Heart left ventricle (tissue), 16 donors: ENCODE measurements around the gene POFUT2. TPM values are rescaled to one million over a fixed set of nuclear protein-coding genes. Genes with fewer than 3 reads are reported as not detected.
A peak's percentile ranks its signal among the peaks of the same experiment; 100 is the strongest.

Experiments used
- ATAC-seq, 4 donors: fragments of 200-7000 bp; cut with Tn5 transposase; one replicate each; pipeline ENCODE4 v1.9.1; 2020 to 2022; ENCODE audit warnings: moderate library complexity in 4 of 4, mild to moderate bottlenecking in 3 of 4, moderate number of reproducible peaks in 1 of 4
- DNase-seq, 5 donors: peaks; one replicate each; pipeline ENCODE4 v3.0.0-alpha.2; 2020
- H3K27ac ChIP-seq, 12 donors: fragments of 200-600 bp; sonication (generic) in 4 of 12; one replicate each; pipeline versions ENCODE4 v1.5.0 to v1.8.0; 2016 to 2022; ENCODE audit warnings: mild to moderate bottlenecking in 2 of 12
- H3K27me3 ChIP-seq, 9 donors: fragments of 200-600 bp; sonication (generic) in 2 of 9; one replicate each; pipeline versions ENCODE4 v1.5.1 to v1.8.0; 2016 to 2022; ENCODE audit warnings: mild to moderate bottlenecking in 3 of 9
- H3K36me3 ChIP-seq, 9 donors: fragments of 200-600 bp; sonication (generic) in 2 of 9; one replicate each; pipeline versions ENCODE4 v1.5.0 to v1.8.0; 2018 to 2022; ENCODE audit warnings: mild to moderate bottlenecking in 2 of 9
- H3K4me1 ChIP-seq, 12 donors: fragments of 200-600 bp; sonication (generic) in 4 of 12; one replicate each; pipeline versions ENCODE4 v1.5.0 to v1.8.0; 2016 to 2022; ENCODE audit warnings: mild to moderate bottlenecking in 3 of 12
- H3K4me3 ChIP-seq, 12 donors: fragments of 200-600 bp; sonication (generic) in 4 of 12; one replicate each; pipeline versions ENCODE4 v1.5.0 to v1.8.0; 2017 to 2022; ENCODE audit warnings: mild to moderate bottlenecking in 9 of 12, moderate library complexity in 4 of 12
- H3K9me3 ChIP-seq, 12 donors: fragments of 200-600 bp; sonication (generic) in 4 of 12; one replicate each; pipeline versions ENCODE4 v1.5.0 to v1.8.0; 2016 to 2022; ENCODE audit warnings: mild to moderate bottlenecking in 1 of 12
- CTCF ChIP-seq, 12 donors: fragments of 200-600 bp; sonication (generic) in 4 of 12; IDR thresholded peaks; one replicate each; pipeline versions ENCODE4 v1.5.0 to v1.8.0; 2018 to 2022; ENCODE audit warnings: antibody characterized with exemption in 12 of 12, mild to moderate bottlenecking in 5 of 12
- POLR2A ChIP-seq, 2 donors: fragments of 450-650 bp; IDR thresholded peaks; one replicate each; pipeline ENCODE4 v1.6.1; 2017; ENCODE audit warnings: antibody characterized with exemption in 2 of 2, mild to moderate bottlenecking in 2 of 2, moderate library complexity in 2 of 2
- WGBS, 4 donors: extraction: QIAGEN DNeasy Blood & Tissue Kit in 2 of 4; methylation state at CpG; one replicate each; pipeline versions ENCODE4 v1.1.5 to v1.1.7; 2013 to 2018; 5-methylcytosine and 5-hydroxymethylcytosine counted together
- intact Hi-C, 10 donors: fragments of 100-400 bp; cut with DNase I; formaldehyde crosslinking; loops; one replicate each; pipeline versions ENCODE4 v1.11.1 to v1.14.2; 2022
- polyA plus RNA-seq, 2 donors: library from polyadenylated mRNA; stranded (reverse); fragments of 200-250 nt; gene quantifications; one replicate each; pipeline ENCODE4 v1.2.3, GENCODE V29; 2013
- total RNA-seq, 9 donors: library from RNA; depleted of rRNA in 2 of 9; stranded (reverse); fragments of >200 nt in 2 of 9; fragmentation: NEBNext Ultra II Directional in 3 of 9; extraction: Animal tissue kit (Norgen Biotek cat#: 25700) in 3 of 9; gene quantifications; one replicate each; pipeline versions ENCODE4 v1.1.0 to v1.2.4, GENCODE V29; 2016 to 2023
- donor health status: ischemic (EF 13 %, LVEDD 7.1; RV severe dilation, severe dysfunction).
- donor health status: healthy with polysubstance abuse.
- donor health status: DM: no; HTN: yes; CAD: no.
- donor health status: DM: no; HTN: no; CAD: no.
- donor health status: ischemic (EF 25% LVEDD 6.9; RV normal size, moderate dysfunction).
- donor health status: ischemic (EF 25% LVEDD 5.7; RV mildly dilated, moderate dysfunction).
- donor health status: healthy.
- donor health status: DM: yes; HTN: yes; CAD: no.
- donor health status: ischemic (EF 35%, LVEDD 5.7; RV mildly dilated, moderate dysfunction).
- donor health status: nonischemic (EF 11% LVEDD 7.7; RV severe dilation, severe dysfunction).
- donor health status: DM: yes; HTN: yes; CAD: no.
- donor health status: PGD.
- donor health status: ischemic (EF 29% LVEDD 5.4; RV normal size, mild dysfunction).
- donor health status: nonischemic (EF 23%, LVEDD 6.1; RV moderate dilation, normal function).

The POFUT2 gene
- total and polyA plus RNA-seq, 11 donors = 10.8 to 25.8 (median 18.5) TPM

- DNase-seq (no peak), ATAC-seq (no peak)
- TF ChIP-seq CTCF (IDR thresholded peaks at IDR 0.05) = peak in 2 of 12 donors; percentile 15 to 28
- no peak for TF ChIP-seq POLR2A (IDR thresholded peaks at IDR 0.05)
- H3K36me3 ChIP-seq = peaks cover 0 to 13% (median 10%) of the 10 kb centered on the region in 9 donors
- H3K27ac ChIP-seq = peak overlapping the region in 1 of 12 donors; percentile 98
- H3K27me3 ChIP-seq = no peaks in the 10 kb centered on the region
- no peak overlapping the region for H3K4me3 ChIP-seq
- no peaks in the 10 kb centered on the region for H3K9me3 ChIP-seq
- peaks cover 7 to 57% (median 44%) of the 10 kb centered on the region in 12 donors for H3K4me1 ChIP-seq
- 91 to 93% (median 92%) methylated on average over 19 of the region's 19 CpGs for WGBS, 4 donors
- intact Hi-C loops = loop anchor here in 7 of 10 donors (5.0 to 10.0 kb wide), 9 partner anchors 97 to 535 kb away; partner anchors contain the start of genes SLC19A1 (in 1 of the 7) and SLX9 (in 1 of the 7)
These were observed 2.2 kb upstream of the POFUT2 start for GRCh38 chr21:45289655-45290515.

GRCh38 chr21:45289134-45289533 lies 1.4 kb upstream of the POFUT2 start:
- no peak for TF ChIP-seq POLR2A (IDR thresholded peaks at IDR 0.05)
- ATAC-seq (no peak), DNase-seq (no peak)
- H3K9me3 ChIP-seq = no peaks in the 10 kb centered on the region
- no peaks in the 10 kb centered on the region for H3K27me3 ChIP-seq
- peak overlapping the region in 1 of 12 donors; percentile 85 for H3K27ac ChIP-seq
- peaks cover 0 to 21% (median 17%) of the 10 kb centered on the region in 9 donors for H3K36me3 ChIP-seq
- intact Hi-C loops = loop anchor here in 4 of 10 donors (10.0 kb wide), 5 partner anchors 144 to 536 kb away; partner anchors contain the start of genes SLC19A1 (in 1 of the 4) and SLX9 (in 1 of the 4)
- peak overlapping the region in 1 of 12 donors; percentile 90 for H3K4me3 ChIP-seq
- peaks cover 7 to 53% (median 39%) of the 10 kb centered on the region in 12 donors for H3K4me1 ChIP-seq
- WGBS, 4 donors = 82 to 90% (median 86%) methylated on average over 3 of the region's 3 CpGs

GRCh38 chr21:45288441-45288841 lies 746 bp upstream of the POFUT2 start:
- no peak for DNase-seq

More at GRCh38 chr21:45288441-45288841, 746 bp upstream of the POFUT2 start:
- H3K27ac ChIP-seq = peak overlapping the region in 11 of 12 donors; percentile 50 to 90 (median 83)
- no peaks in the 10 kb centered on the region for H3K27me3 ChIP-seq
- peaks cover 0 to 28% (median 24%) of the 10 kb centered on the region in 9 donors for H3K36me3 ChIP-seq
- peaks cover 0 to 46% (median 32%) of the 10 kb centered on the region in 12 donors for H3K4me1 ChIP-seq
- no peaks in the 10 kb centered on the region for H3K9me3 ChIP-seq
- peak in 1 of 4 donors; percentile 1 for ATAC-seq
- H3K4me3 ChIP-seq = peak overlapping the region; percentile 47 to 91 (median 76)
- WGBS, 4 donors = 13 to 16% (median 14%) methylated on average over 28 to 34 of the region's 34 CpGs
- intact Hi-C loops = loop anchor here in 5 of 10 donors (1.0 to 10.0 kb wide), 6 partner anchors 144 to 536 kb away; partner anchors contain the start of genes SLC19A1 (in 1 of the 5) and SLX9 (in 1 of the 5)
- TF ChIP-seq CTCF (IDR thresholded peaks at IDR 0.05) (no peak), POLR2A (IDR thresholded peaks at IDR 0.05) (no peak)
